Vagina (tissue), 2 donors: Measurements from ENCODE around the gene QKI.

Experiments
- POLR2A ChIP-seq, 2 donors: fragments of 450-650 bp; IDR thresholded peaks; one replicate each; pipeline ENCODE4 v1.6.1; 2017; ENCODE audit warnings: antibody characterized with exemption in 2 of 2, mild to moderate bottlenecking in 2 of 2, moderate library complexity in 2 of 2
- TF ChIP-seq, protein P1 (sequence below), 3 experiments: fragments of 450-650 bp in 2 of 3; fragments of 200-600 bp in 1 of 3; sonication (generic) in 1 of 3; IDR thresholded peaks; one replicate each; pipeline ENCODE4 v1.5.1; 2017 to 2019; ENCODE audit warnings: antibody characterized with exemption in 3 of 3, mild to moderate bottlenecking in 2 of 3, moderate library complexity in 2 of 3

DNA sequence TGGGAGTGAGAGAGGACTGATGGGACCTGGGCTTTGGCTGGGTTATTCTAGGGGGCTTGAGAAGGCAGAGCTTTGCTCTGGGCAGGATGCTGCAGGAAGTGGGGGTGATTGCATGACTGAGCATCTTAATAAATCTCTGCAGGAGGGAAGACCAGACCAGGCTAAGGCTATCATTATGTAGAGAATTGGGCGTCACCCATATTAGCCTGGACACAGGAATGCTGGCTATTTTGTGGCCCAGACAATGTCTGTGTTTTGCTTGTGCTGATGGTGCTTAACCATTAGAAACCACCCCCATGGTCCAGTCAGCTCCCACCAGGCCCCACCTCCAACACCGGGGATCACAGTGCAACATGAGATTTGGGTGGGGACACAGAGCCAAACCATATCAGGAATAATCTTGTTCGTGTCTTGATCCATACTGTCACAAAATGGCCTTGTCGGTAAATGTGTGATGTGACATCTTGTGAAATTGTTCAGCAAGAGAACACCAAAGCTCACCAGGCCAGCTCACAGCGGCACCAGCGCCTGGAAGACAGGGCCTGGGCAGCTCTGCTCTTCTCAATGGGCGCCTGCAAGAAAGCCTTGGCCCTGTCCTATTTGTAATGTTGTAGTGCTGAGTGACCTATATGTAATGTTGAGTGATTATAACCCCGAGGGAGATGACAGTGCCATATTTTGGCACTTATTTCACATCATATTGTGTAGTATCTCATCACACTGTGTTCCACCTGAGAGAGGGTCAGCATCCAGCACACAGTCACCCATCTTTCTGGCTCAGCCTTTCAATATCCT lies 211.8 kb downstream of the QKI start:
- TF ChIP-seq POLR2A (IDR thresholded peaks at IDR 0.05) = no peak
- TF ChIP-seq, protein P1, sequence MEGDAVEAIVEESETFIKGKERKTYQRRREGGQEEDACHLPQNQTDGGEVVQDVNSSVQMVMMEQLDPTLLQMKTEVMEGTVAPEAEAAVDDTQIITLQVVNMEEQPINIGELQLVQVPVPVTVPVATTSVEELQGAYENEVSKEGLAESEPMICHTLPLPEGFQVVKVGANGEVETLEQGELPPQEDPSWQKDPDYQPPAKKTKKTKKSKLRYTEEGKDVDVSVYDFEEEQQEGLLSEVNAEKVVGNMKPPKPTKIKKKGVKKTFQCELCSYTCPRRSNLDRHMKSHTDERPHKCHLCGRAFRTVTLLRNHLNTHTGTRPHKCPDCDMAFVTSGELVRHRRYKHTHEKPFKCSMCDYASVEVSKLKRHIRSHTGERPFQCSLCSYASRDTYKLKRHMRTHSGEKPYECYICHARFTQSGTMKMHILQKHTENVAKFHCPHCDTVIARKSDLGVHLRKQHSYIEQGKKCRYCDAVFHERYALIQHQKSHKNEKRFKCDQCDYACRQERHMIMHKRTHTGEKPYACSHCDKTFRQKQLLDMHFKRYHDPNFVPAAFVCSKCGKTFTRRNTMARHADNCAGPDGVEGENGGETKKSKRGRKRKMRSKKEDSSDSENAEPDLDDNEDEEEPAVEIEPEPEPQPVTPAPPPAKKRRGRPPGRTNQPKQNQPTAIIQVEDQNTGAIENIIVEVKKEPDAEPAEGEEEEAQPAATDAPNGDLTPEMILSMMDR (IDR thresholded peaks at IDR 0.05) = no peak
